Type B pancreatic cell (in vitro differentiated cells): ENCODE measurements around the gene TRPV3. TPM values are rescaled to one million over a fixed set of nuclear protein-coding genes. Genes with fewer than 3 reads are reported as not detected.
A peak's percentile ranks its signal among the peaks of the same experiment; 100 is the strongest.

Experiments used
- DNase-seq: peaks from one replicate; pipeline ENCODE4 v3.0.0; 2021; ENCODE audit warnings: mixed read lengths; ENCODE audit not compliant: unreplicated experiment; ENCODE audit errors: extremely low spot score
- H3K27ac Mint-ChIP-seq: 2 replicates; pipeline ENCODE4 v1.8.0; 2021; ENCODE audit warnings: mild to moderate bottlenecking, mixed read lengths
- H3K27me3 Mint-ChIP-seq: 2 replicates; pipeline ENCODE4 v1.8.0; 2021; ENCODE audit warnings: mixed read lengths
- H3K36me3 Mint-ChIP-seq: 2 replicates; pipeline ENCODE4 v1.8.0; 2021; ENCODE audit warnings: mixed read lengths
- H3K4me1 Mint-ChIP-seq: one replicate; pipeline ENCODE4 v1.8.0; 2021; ENCODE audit warnings: mixed read lengths; ENCODE audit not compliant: unreplicated experiment
- H3K4me3 Mint-ChIP-seq: 2 replicates; pipeline ENCODE4 v1.8.0; 2021; ENCODE audit warnings: mild to moderate bottlenecking, mixed read lengths
- H3K9me3 Mint-ChIP-seq: 2 replicates; pipeline ENCODE4 v1.8.0; 2021; ENCODE audit warnings: mixed read lengths
- total RNA-seq: library from RNA; stranded (reverse); gene quantifications from 2 replicates; pipeline ENCODE4 v1.2.1, GENCODE V29; 2021; ENCODE audit warnings: low replicate concordance
- TF ChIP-seq, protein P1 (sequence below): fragments of 200-600 bp; sonication (generic); conservative IDR thresholded peaks from 2 replicates; pipeline ENCODE4 v1.5.0; 2021; ENCODE audit warnings: antibody characterized with exemption, mild to moderate bottlenecking

Gene TRPV3
- total RNA-seq, 1 donor from 2014 or later: 2.3 TPM

DNA sequence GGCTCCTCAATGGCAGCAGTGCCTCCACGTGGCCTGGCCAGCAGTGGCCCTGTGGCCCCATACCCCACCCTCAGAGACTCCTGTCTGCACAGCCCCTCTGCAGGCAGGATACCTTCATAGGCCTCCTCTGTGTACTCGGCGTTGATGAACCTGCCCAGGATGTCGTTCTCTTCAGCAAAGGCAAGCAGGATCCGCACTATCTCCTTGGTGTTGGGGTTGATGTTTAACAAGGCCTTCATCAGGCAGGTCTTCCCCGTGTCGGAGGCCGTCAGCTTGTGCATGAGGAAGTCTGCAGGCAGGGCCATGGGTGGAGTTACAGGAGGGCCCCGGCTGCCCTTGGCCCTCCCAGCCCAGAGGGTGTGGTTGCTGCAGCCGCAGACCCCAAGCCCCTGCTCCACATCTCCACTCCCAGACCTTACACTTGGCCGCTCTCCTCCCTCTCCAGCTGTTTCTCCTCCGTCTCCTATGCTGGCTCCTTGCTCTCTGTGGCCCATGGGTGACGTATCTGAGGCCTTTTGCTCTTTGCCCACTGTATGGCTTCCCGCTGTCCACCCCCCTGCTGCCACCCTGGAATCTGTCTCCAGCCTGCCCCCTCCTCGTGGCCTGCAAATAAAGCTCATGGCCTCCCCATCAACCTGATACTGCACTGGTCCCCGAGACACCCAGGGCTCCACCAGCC lies 15.1 kb downstream of the TRPV3 start:
- DNase-seq: no peak
- Mint-ChIP-seq H3K4me1 (no peaks in the 10 kb centered on the region), H3K27ac (no peak overlapping the region), H3K36me3 (no peaks in the 10 kb centered on the region), H3K4me3 (no peak overlapping the region), H3K27me3 (peaks cover 4% of the 10 kb centered on the region), H3K9me3 (no peaks in the 10 kb centered on the region)
- TF ChIP-seq, protein P1, sequence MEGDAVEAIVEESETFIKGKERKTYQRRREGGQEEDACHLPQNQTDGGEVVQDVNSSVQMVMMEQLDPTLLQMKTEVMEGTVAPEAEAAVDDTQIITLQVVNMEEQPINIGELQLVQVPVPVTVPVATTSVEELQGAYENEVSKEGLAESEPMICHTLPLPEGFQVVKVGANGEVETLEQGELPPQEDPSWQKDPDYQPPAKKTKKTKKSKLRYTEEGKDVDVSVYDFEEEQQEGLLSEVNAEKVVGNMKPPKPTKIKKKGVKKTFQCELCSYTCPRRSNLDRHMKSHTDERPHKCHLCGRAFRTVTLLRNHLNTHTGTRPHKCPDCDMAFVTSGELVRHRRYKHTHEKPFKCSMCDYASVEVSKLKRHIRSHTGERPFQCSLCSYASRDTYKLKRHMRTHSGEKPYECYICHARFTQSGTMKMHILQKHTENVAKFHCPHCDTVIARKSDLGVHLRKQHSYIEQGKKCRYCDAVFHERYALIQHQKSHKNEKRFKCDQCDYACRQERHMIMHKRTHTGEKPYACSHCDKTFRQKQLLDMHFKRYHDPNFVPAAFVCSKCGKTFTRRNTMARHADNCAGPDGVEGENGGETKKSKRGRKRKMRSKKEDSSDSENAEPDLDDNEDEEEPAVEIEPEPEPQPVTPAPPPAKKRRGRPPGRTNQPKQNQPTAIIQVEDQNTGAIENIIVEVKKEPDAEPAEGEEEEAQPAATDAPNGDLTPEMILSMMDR: no peak

GRCh38 chr17:3539881-3540540 lies 17.6 kb downstream of the TRPV3 start:
- no peaks in the 10 kb centered on the region for H3K9me3 Mint-ChIP-seq
- H3K27ac Mint-ChIP-seq: no peak overlapping the region
- TF ChIP-seq, protein P1: no peak
- H3K36me3 Mint-ChIP-seq: no peaks in the 10 kb centered on the region
- H3K4me1 Mint-ChIP-seq: peaks cover 3% of the 10 kb centered on the region
- H3K4me3 Mint-ChIP-seq: no peak overlapping the region
- DNase-seq: no peak
- peaks cover 4% of the 10 kb centered on the region for H3K27me3 Mint-ChIP-seq

GRCh38 chr17:3536716-3537115 lies 20.9 kb downstream of the TRPV3 start:
- DNase-seq: no peak
- H3K27me3 Mint-ChIP-seq: peaks cover 3% of the 10 kb centered on the region
- H3K9me3 Mint-ChIP-seq: no peaks in the 10 kb centered on the region
- no peaks in the 10 kb centered on the region for H3K36me3 Mint-ChIP-seq
- H3K4me3 Mint-ChIP-seq: no peak overlapping the region
- TF ChIP-seq, protein P1: no peak
- H3K4me1 Mint-ChIP-seq: peaks cover 3% of the 10 kb centered on the region
- peak overlapping the region; percentile 29 for H3K27ac Mint-ChIP-seq

GRCh38 chr17:3535253-3535995 lies 22.2 kb downstream of the TRPV3 start:
- Mint-ChIP-seq H3K9me3 (no peaks in the 10 kb centered on the region), H3K4me3 (peak overlapping the region; percentile 79), H3K27me3 (peaks cover 3% of the 10 kb centered on the region), H3K27ac (peak overlapping the region; percentile 72), H3K36me3 (no peaks in the 10 kb centered on the region), H3K4me1 (peaks cover 3% of the 10 kb centered on the region)
- DNase-seq: no peak
- TF ChIP-seq, protein P1: peak; percentile 81

DNA sequence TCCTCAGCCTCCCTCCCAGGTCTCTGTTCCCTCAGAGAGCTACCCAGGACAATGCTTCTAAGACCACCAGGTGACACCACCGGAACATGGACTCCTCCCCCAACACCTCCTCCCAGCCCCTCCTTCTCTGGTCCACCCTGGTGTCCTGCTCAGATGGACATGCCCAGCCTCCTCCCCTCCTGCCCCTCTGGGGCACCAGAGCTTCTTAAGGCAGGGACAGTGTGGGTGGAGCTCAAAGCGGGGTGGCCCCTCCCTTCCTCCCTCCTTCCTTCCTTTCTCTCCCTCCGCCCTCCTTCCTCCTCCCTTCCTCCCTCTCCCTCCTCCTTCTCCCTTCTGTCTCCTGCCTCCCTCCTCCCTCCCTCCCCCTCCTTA lies 22.7 kb downstream of the TRPV3 start:
- no peak for DNase-seq
- H3K9me3 Mint-ChIP-seq: no peaks in the 10 kb centered on the region

More for the DNA sequence above, 22.7 kb downstream of the TRPV3 start:
- H3K4me3 Mint-ChIP-seq: no peak overlapping the region
- H3K36me3 Mint-ChIP-seq: no peaks in the 10 kb centered on the region
- H3K27ac Mint-ChIP-seq: no peak overlapping the region
- H3K27me3 Mint-ChIP-seq: peaks cover 3% of the 10 kb centered on the region
- peaks cover 3% of the 10 kb centered on the region for H3K4me1 Mint-ChIP-seq
- TF ChIP-seq, protein P1: no peak
